ENCODE results near the gene PPP3CA. TPM values are rescaled to one million over a fixed set of nuclear protein-coding genes. Genes with fewer than 3 reads are reported as not detected.

PPP3CA gene
- total and polyA plus RNA-seq, 2 of the 13 experiments (the other 11 are each of a cell fraction or from before 2014, with no cell fraction given): 4.8 to 13.2 TPM

- ATAC-seq (no peak), FAIRE-seq (no peak), DNase-seq (ENCODE audit: low spot score) (no peak)
- intact Hi-C loops (cut with micrococcal nuclease; ENCODE audit: unreplicated experiment): no loop called here
- no peaks in the 10 kb centered on the region for H3K27me3 ChIP-seq (ENCODE audit: control insufficient read depth in 1 of 2, insufficient read depth in 2 of 2, low read length in 2 of 2)
- in situ Hi-C loops (cut with HindIII; ENCODE audit: extremely low pct_ligation_motif_present, low pct_unique_long_range_greater_than_20kb): no loop called here
- H4K20me1 ChIP-seq (ENCODE audit: insufficient read depth, low read length): no peaks in the 10 kb centered on the region
- CTCF ChIA-PET (ENCODE audit: low intra/inter-chr PET ratio, low total read pairs): no interaction called here
- H3K9me3 ChIP-seq (ENCODE audit: low read length): no peaks in the 10 kb centered on the region
- 97% methylated on average over 4 of the region's 4 CpGs for WGBS (ENCODE audit: low lambda C conversion rate)
- no peak overlapping the region for H3K9ac ChIP-seq (ENCODE audit: insufficient read depth, low read depth, low read length)
- peaks cover 2% of the 10 kb centered on the region for H3K79me2 ChIP-seq (ENCODE audit: insufficient read depth, low read length)
- H3K4me2 ChIP-seq (ENCODE audit: low read depth, low read length): no peak overlapping the region
- no TSS peak for BruUV-seq (replicated peaks)
- H3K36me3 ChIP-seq (replicated peaks in 1 of 2; ENCODE audit: control insufficient read depth in 1 of 2, insufficient read depth in 2 of 2, low read length in 2 of 2): no peaks in the 10 kb centered on the region; a peak in 1 of 5 replicates
- no peak overlapping the region for H3K4me3 ChIP-seq (replicated peaks in 1 of 3; ENCODE audit: insufficient read depth in 1 of 3, low read depth in 2 of 3, low read length in 3 of 3)
- POLR2A ChIA-PET: no interaction called here
- H3K4me1 ChIP-seq (ENCODE audit: insufficient read depth, low read length): peaks cover 23% of the 10 kb centered on the region
- no peak overlapping the region for H2AFZ ChIP-seq (ENCODE audit: low read length)
- H3K27ac ChIP-seq (ENCODE audit: extremely low read length, insufficient read depth, low read length): no peak overlapping the region
- TF ChIP-seq ZNF75D (CRISPR knock-in tag; IDR thresholded peaks at IDR 0.05; ENCODE audit: borderline replicate concordance): no peak
- TF ChIP-seq FOXK1 (CRISPR knock-in tag; IDR thresholded peaks at IDR 0.05; ENCODE audit: borderline replicate concordance, low read depth): no peak
- TF ChIP-seq SSRP1 (CRISPR knock-in tag; IDR thresholded peaks at IDR 0.05): no peak
- no peak for TF ChIP-seq ZNF614 (CRISPR knock-in tag; IDR thresholded peaks at IDR 0.05; ENCODE audit: borderline replicate concordance)
- TF ChIP-seq GZF1 (CRISPR knock-in tag; IDR thresholded peaks at IDR 0.05): no peak
- no peak for TF ChIP-seq REPIN1 (CRISPR knock-in tag; IDR thresholded peaks at IDR 0.05; ENCODE audit: borderline replicate concordance, low read depth)
Measured at GRCh38 chr4:101285985-101286384, 61.3 kb downstream of the PPP3CA start.

DNA sequence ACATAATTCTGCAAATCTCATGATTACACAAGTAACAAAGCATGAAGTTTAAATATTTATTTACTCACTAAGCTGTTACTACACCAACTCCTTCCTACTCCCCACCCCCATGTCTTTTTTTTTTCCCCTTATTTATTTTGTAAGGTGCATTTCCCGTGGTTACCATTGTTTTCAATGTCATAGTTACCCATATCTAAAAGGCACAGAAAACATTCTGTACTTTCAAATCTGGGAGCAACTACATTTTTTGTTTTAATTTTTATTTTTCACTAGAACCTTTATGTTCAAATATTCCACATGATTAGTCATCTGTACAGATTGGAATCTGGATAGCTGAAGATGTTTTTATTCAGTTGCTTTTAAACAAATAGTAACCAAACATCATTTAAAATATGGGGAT, 62.8 kb downstream of the PPP3CA start:
- no peak overlapping the region for H3K4me2 ChIP-seq (ENCODE audit: low read depth, low read length)
- ChIA-PET POLR2A (no interaction called here), CTCF (ENCODE audit: low intra/inter-chr PET ratio, low total read pairs) (no interaction called here)
- no peak overlapping the region for H3K27ac ChIP-seq (ENCODE audit: extremely low read length, insufficient read depth, low read length)
- BruUV-seq (replicated peaks): no TSS peak
- no peak overlapping the region for H2AFZ ChIP-seq (ENCODE audit: low read length)
- no peak overlapping the region for H3K4me3 ChIP-seq (replicated peaks in 1 of 3; ENCODE audit: insufficient read depth in 1 of 3, low read depth in 2 of 3, low read length in 3 of 3)
- ATAC-seq: no peak
- TF ChIP-seq RFX1 (IDR thresholded peaks at IDR 0.05): peak; percentile 26; the same call in 1 of the 2 replicates
- TF ChIP-seq, protein P1, sequence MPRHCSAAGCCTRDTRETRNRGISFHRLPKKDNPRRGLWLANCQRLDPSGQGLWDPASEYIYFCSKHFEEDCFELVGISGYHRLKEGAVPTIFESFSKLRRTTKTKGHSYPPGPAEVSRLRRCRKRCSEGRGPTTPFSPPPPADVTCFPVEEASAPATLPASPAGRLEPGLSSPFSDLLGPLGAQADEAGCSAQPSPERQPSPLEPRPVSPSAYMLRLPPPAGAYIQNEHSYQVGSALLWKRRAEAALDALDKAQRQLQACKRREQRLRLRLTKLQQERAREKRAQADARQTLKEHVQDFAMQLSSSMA (CRISPR knock-in tag; IDR thresholded peaks at IDR 0.05): no peak
- no peak for FAIRE-seq
- intact Hi-C loops (cut with micrococcal nuclease; ENCODE audit: unreplicated experiment) (no loop called here), in situ Hi-C loops (cut with HindIII; ENCODE audit: extremely low pct_ligation_motif_present, low pct_unique_long_range_greater_than_20kb) (no loop called here)
- DNase-seq (ENCODE audit: low spot score): no peak
- peaks cover 2% of the 10 kb centered on the region for H3K79me2 ChIP-seq (ENCODE audit: insufficient read depth, low read length)
- H3K4me1 ChIP-seq (ENCODE audit: insufficient read depth, low read length): peaks cover 23% of the 10 kb centered on the region
- no peaks in the 10 kb centered on the region for H3K27me3 ChIP-seq (ENCODE audit: control insufficient read depth in 1 of 2, insufficient read depth in 2 of 2, low read length in 2 of 2)
- 66% methylated on average over 1 of the region's 1 CpG for WGBS (ENCODE audit: low lambda C conversion rate)
- H3K36me3 ChIP-seq (replicated peaks in 1 of 2; ENCODE audit: control insufficient read depth in 1 of 2, insufficient read depth in 2 of 2, low read length in 2 of 2): no peaks in the 10 kb centered on the region
- no peaks in the 10 kb centered on the region for H3K9me3 ChIP-seq (ENCODE audit: low read length)
- H3K9ac ChIP-seq (ENCODE audit: insufficient read depth, low read depth, low read length): no peak overlapping the region
- no peaks in the 10 kb centered on the region for H4K20me1 ChIP-seq (ENCODE audit: insufficient read depth, low read length)
